ENCODE results near the gene EPHB1. TPM values are rescaled to one million over a fixed set of nuclear protein-coding genes. Genes with fewer than 3 reads are reported as not detected.

Gene EPHB1
- total and polyA plus RNA-seq, 2 of the 13 experiments (the other 11 are each of a cell fraction or from before 2014, with no cell fraction given), result 0.07 to 0.21 TPM

- CTCF ChIA-PET (ENCODE audit: low intra/inter-chr PET ratio, low total read pairs), result no interaction called here
- no peaks in the 10 kb centered on the region for H3K9me3 ChIP-seq (ENCODE audit: low read length)
- H3K4me3 ChIP-seq (replicated peaks in 1 of 3; ENCODE audit: insufficient read depth in 1 of 3, low read depth in 2 of 3, low read length in 3 of 3), result no peak overlapping the region
- no peak overlapping the region for H3K4me2 ChIP-seq (ENCODE audit: low read depth, low read length)
- 0 out of 2 replicates have a peak, but pooled peaks cover 6% of the 10 kb centered on the region for H3K4me1 ChIP-seq (ENCODE audit: insufficient read depth, low read length)
- TF ChIP-seq PCBP2 (optimal IDR thresholded peaks at IDR 0.05; ENCODE audit: low read depth, low read length, poor library complexity, severe bottlenecking) (no peak), SAP130 (CRISPR knock-in tag; IDR thresholded peaks at IDR 0.05; ENCODE audit: low read depth) (no peak), NCOA1 (CRISPR knock-in tag; IDR thresholded peaks at IDR 0.05) (no peak), THAP9 (CRISPR knock-in tag; IDR thresholded peaks at IDR 0.05; ENCODE audit: borderline replicate concordance) (no peak), THAP11 (CRISPR knock-in tag; IDR thresholded peaks at IDR 0.05) (no peak), CBX2 (IDR thresholded peaks at IDR 0.05; ENCODE audit: low read depth, low read length) (no peak), CBX2 (CRISPR knock-in tag; IDR thresholded peaks at IDR 0.05; ENCODE audit: low read depth) (no peak), ZNF780A (CRISPR knock-in tag; IDR thresholded peaks at IDR 0.05) (no peak), ZNF263 (CRISPR knock-in tag; IDR thresholded peaks at IDR 0.05) (no peak), HNRNPLL (IDR thresholded peaks at IDR 0.05; ENCODE audit: low read depth, low read length, poor library complexity, severe bottlenecking) (no peak), ZNF615 (CRISPR knock-in tag; IDR thresholded peaks at IDR 0.05; ENCODE audit: borderline replicate concordance) (no peak), SMARCC2 (IDR thresholded peaks at IDR 0.05) (no peak), ZNF878 (CRISPR knock-in tag; IDR thresholded peaks at IDR 0.05) (no peak), DPF2 (CRISPR knock-in tag; IDR thresholded peaks at IDR 0.05; ENCODE audit: borderline replicate concordance, low read depth) (no peak), HNRNPUL1 (IDR thresholded peaks at IDR 0.05; ENCODE audit: low read depth, low read length) (no peak), ZNF724P (CRISPR knock-in tag; IDR thresholded peaks at IDR 0.05; ENCODE audit: borderline replicate concordance) (no peak), PAF1 (CRISPR knock-in tag; IDR thresholded peaks at IDR 0.05) (no peak), RBAK (CRISPR knock-in tag; IDR thresholded peaks at IDR 0.05) (no peak)
- TF ChIP-seq, protein P1, sequence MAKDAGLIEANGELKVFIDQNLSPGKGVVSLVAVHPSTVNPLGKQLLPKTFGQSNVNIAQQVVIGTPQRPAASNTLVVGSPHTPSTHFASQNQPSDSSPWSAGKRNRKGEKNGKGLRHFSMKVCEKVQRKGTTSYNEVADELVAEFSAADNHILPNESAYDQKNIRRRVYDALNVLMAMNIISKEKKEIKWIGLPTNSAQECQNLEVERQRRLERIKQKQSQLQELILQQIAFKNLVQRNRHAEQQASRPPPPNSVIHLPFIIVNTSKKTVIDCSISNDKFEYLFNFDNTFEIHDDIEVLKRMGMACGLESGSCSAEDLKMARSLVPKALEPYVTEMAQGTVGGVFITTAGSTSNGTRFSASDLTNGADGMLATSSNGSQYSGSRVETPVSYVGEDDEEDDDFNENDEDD (CRISPR knock-in tag; IDR thresholded peaks at IDR 0.05; ENCODE audit: borderline replicate concordance), result no peak
- TF ChIP-seq, protein P2, sequence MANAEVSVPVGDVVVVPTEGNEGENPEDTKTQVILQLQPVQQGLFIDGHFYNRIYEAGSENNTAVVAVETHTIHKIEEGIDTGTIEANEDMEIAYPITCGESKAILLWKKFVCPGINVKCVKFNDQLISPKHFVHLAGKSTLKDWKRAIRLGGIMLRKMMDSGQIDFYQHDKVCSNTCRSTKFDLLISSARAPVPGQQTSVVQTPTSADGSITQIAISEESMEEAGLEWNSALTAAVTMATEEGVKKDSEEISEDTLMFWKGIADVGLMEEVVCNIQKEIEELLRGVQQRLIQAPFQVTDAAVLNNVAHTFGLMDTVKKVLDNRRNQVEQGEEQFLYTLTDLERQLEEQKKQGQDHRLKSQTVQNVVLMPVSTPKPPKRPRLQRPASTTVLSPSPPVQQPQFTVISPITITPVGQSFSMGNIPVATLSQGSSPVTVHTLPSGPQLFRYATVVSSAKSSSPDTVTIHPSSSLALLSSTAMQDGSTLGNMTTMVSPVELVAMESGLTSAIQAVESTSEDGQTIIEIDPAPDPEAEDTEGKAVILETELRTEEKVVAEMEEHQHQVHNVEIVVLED (CRISPR knock-in tag; IDR thresholded peaks at IDR 0.05; ENCODE audit: borderline replicate concordance), result no peak
- no peak overlapping the region for H3K9ac ChIP-seq (ENCODE audit: insufficient read depth, low read depth, low read length)
- H3K27me3 ChIP-seq (ENCODE audit: control insufficient read depth in 1 of 2, insufficient read depth in 2 of 2, low read length in 2 of 2), result peaks cover 1 to 32% of the 10 kb centered on the region in 2 experiments; a peak in 4 of 5 replicates
- no peak for ATAC-seq
- FAIRE-seq, result no peak
- no peaks in the 10 kb centered on the region for H3K36me3 ChIP-seq (replicated peaks in 1 of 2; ENCODE audit: control insufficient read depth in 1 of 2, insufficient read depth in 2 of 2, low read length in 2 of 2)
- H3K27ac ChIP-seq (ENCODE audit: extremely low read length, insufficient read depth, low read length), result no peak overlapping the region
- POLR2A ChIA-PET, result no interaction called here
- no peaks in the 10 kb centered on the region for H3K79me2 ChIP-seq (ENCODE audit: insufficient read depth, low read length)
- H4K20me1 ChIP-seq (ENCODE audit: insufficient read depth, low read length), result no peaks in the 10 kb centered on the region
- 70% methylated on average over 4 of the region's 61 CpGs for WGBS (ENCODE audit: low lambda C conversion rate)
- H2AFZ ChIP-seq (ENCODE audit: low read length), result no peak overlapping the region
- no peak for DNase-seq (ENCODE audit: low spot score)
- intact Hi-C loops (cut with micrococcal nuclease; ENCODE audit: unreplicated experiment), result no loop called here
- BruUV-seq (replicated peaks), result no TSS peak
- in situ Hi-C loops (cut with HindIII; ENCODE audit: extremely low pct_ligation_motif_present, low pct_unique_long_range_greater_than_20kb), result loop anchor here (10.0 kb wide), 2 partner anchors 708 to 1098 kb away; no protein-coding TSS in a partner anchor
Observed at GRCh38 chr3:134796281-134797056, 1.4 kb downstream of the EPHB1 start.
